ENCODE measurements around the gene STKLD1. TPM values are rescaled to one million over a fixed set of nuclear protein-coding genes. Genes with fewer than 3 reads are reported as not detected.
A peak's percentile ranks its signal among the peaks of the same experiment; 100 is the strongest.

The STKLD1 gene
- total and polyA plus RNA-seq, 8 donors: 0.82 to 6.1 (median 3.4) TPM

- TF ChIP-seq, protein P1, sequence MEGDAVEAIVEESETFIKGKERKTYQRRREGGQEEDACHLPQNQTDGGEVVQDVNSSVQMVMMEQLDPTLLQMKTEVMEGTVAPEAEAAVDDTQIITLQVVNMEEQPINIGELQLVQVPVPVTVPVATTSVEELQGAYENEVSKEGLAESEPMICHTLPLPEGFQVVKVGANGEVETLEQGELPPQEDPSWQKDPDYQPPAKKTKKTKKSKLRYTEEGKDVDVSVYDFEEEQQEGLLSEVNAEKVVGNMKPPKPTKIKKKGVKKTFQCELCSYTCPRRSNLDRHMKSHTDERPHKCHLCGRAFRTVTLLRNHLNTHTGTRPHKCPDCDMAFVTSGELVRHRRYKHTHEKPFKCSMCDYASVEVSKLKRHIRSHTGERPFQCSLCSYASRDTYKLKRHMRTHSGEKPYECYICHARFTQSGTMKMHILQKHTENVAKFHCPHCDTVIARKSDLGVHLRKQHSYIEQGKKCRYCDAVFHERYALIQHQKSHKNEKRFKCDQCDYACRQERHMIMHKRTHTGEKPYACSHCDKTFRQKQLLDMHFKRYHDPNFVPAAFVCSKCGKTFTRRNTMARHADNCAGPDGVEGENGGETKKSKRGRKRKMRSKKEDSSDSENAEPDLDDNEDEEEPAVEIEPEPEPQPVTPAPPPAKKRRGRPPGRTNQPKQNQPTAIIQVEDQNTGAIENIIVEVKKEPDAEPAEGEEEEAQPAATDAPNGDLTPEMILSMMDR (IDR thresholded peaks at IDR 0.05): no peak
- no peak within 1 kb of the TSS for H3K27ac ChIP-seq
- intact Hi-C loops (cut with DNase I): no loop called here
These were observed 45.7 kb downstream of the STKLD1 start, which contains the start of gene ADAMTS13 for GRCh38 chr9:133421615-133422542. Gene ADAMTS13, plus strand, starts transcription at chr9:133422367. Its CDS starts 77 bp downstream, at chr9:133422444.

GRCh38 chr9:133423216-133423615, 47.0 kb downstream of the STKLD1 start:
- intact Hi-C loops (cut with DNase I): no loop called here
- Histone ChIP-seq H3K27ac (no peak overlapping the region), H3K36me3 (no peaks in the 10 kb centered on the region), H3K4me3 (no peak overlapping the region), H3K9me3 (no peaks in the 10 kb centered on the region), H3K27me3 (peaks cover 10 to 27% of the 10 kb centered on the region in 2 donors), H3K4me1 (peaks cover 0 to 12% of the 10 kb centered on the region in 2 donors)
- DNase-seq (no peak), ATAC-seq (no peak)
- TF ChIP-seq, protein P1 (IDR thresholded peaks at IDR 0.05): no peak

More at GRCh38 chr9:133421615-133422542, 45.7 kb downstream of the STKLD1 start, which contains the start of gene ADAMTS13:
- Histone ChIP-seq H3K9me3 (no peaks in the 10 kb centered on the region), H3K4me3 (no peak within 1 kb of the TSS), H3K27me3 (peaks cover 0 to 14% of the 10 kb centered on the region in 2 donors), H3K4me1 (peaks cover under 1 to 14% of the 10 kb centered on the region in 2 donors), H3K36me3 (no peaks in the 10 kb centered on the region)
- no peak for ATAC-seq
- DNase-seq: no peak

DNA sequence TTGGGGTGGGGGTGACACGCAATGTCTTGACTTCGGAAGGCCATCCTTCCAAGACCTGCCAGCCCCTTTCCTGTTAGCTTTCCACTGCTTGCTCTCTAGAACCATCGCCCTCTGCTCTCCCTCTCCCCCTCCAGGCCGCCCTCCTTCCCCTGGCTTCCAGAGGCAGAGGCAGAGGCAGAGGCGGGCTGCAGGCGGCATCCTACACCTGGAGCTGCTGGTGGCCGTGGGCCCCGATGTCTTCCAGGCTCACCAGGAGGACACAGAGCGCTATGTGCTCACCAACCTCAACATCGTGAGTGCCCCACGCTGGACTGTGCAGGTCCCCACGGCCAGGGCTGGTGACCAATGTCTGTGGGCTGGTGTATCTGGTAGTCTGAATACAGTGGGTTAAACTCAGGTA, 48.0 kb downstream of the STKLD1 start:
- H3K9me3 ChIP-seq: no peaks in the 10 kb centered on the region

GRCh38 chr9:133425049-133425632, 49.0 kb downstream of the STKLD1 start:
- no peaks in the 10 kb centered on the region for H3K9me3 ChIP-seq
- no peak for ATAC-seq
- H3K36me3 ChIP-seq: no peaks in the 10 kb centered on the region
- H3K27ac ChIP-seq: no peak overlapping the region
- peaks cover 14 to 46% of the 10 kb centered on the region in 2 donors for H3K27me3 ChIP-seq
- H3K4me1 ChIP-seq: peaks cover 0 to 9% of the 10 kb centered on the region in 2 donors
- peak in 1 of 4 donors; percentile 59 for DNase-seq
- TF ChIP-seq, protein P1 (IDR thresholded peaks at IDR 0.05): no peak
- H3K4me3 ChIP-seq: no peak overlapping the region
- intact Hi-C loops (cut with DNase I): no loop called here

More for the DNA sequence above, 48.0 kb downstream of the STKLD1 start:
- no peaks in the 10 kb centered on the region for H3K36me3 ChIP-seq
- no peak for ATAC-seq
- DNase-seq: no peak
- no peak overlapping the region for H3K4me3 ChIP-seq
- intact Hi-C loops (cut with DNase I): no loop called here
- H3K27ac ChIP-seq: no peak overlapping the region
- peaks cover 0 to 9% of the 10 kb centered on the region in 2 donors for H3K4me1 ChIP-seq
- peaks cover 14 to 37% of the 10 kb centered on the region in 2 donors for H3K27me3 ChIP-seq
- TF ChIP-seq, protein P1 (IDR thresholded peaks at IDR 0.05): no peak

DNA sequence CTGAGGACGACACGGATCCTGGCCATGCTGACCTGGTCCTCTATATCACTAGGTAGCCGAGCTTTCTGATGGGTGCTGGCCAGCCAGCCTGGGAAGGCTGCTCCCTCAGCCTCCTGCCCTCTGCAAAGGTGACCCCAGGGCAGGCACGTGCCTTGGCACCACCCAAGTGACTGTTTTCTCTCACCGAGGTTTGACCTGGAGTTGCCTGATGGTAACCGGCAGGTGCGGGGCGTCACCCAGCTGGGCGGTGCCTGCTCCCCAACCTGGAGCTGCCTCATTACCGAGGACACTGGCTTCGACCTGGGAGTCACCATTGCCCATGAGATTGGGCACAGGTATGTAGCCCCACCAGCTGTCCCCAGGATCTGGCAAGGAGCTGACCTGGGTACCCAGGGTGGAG, 49.8 kb downstream of the STKLD1 start:
- peaks cover 14 to 51% of the 10 kb centered on the region in 2 donors for H3K27me3 ChIP-seq
- no peak overlapping the region for H3K27ac ChIP-seq
- no peak for ATAC-seq
- no peaks in the 10 kb centered on the region for H3K36me3 ChIP-seq
- no peaks in the 10 kb centered on the region for H3K9me3 ChIP-seq
- peaks cover 0 to 9% of the 10 kb centered on the region in 2 donors for H3K4me1 ChIP-seq
- no peak overlapping the region for H3K4me3 ChIP-seq
- TF ChIP-seq, protein P1 (IDR thresholded peaks at IDR 0.05): no peak
- intact Hi-C loops (cut with DNase I): no loop called here
- peak in 1 of 4 donors; percentile 57 for DNase-seq
